HCT116 (cell line): ENCODE measurements around the gene PRRT2. TPM values are rescaled to one million over a fixed set of nuclear protein-coding genes. Genes with fewer than 3 reads are reported as not detected.
A peak's percentile ranks its signal among the peaks of the same experiment; 100 is the strongest.

Experiments used
- ATAC-seq: fragments of 200-7000 bp; cut with Tn5 transposase; 2 replicates; pipeline ENCODE4 v1.9.1; 2020; ENCODE audit warnings: mild to moderate bottlenecking, moderate library complexity
- BruUV-seq: library from RNA; stranded (reverse); fragments of 400-500 nt; replicated peaks from 2 replicates; lab custom pipeline; 2021; lab: Mats Ljungman, UMichigan
- CTCF ChIA-PET: fragments of 300-600 bp; sonication (Branson Sonifier 250); formaldehyde crosslinking; loops from one replicate; lab custom pipeline; 2021; ENCODE audit warnings: antibody characterized with exemption; lab: Charles Lee
- POLR2A ChIA-PET: fragments of 300-600, 350-600 bp; sonication (Branson Sonifier 250); formaldehyde crosslinking; loops from one replicate; lab custom pipeline; 2021; ENCODE audit warnings: antibody characterized with exemption; lab: Charles Lee
- RAD21 ChIA-PET, 2 experiments: fragments of 300-600 bp; sonication (Branson Sonifier 250); formaldehyde crosslinking; loops; one replicate each; lab custom pipeline; 2023; ENCODE audit warnings: low total read pairs in 2 of 2; ENCODE audit not compliant: uncharacterized antibody in 2 of 2, unreplicated experiment in 2 of 2, low non-redundant PET in 1 of 2; lab: Charles Lee
- DNase-seq: peaks from one replicate; pipeline ENCODE4 v3.0.0-alpha.2; 2010; ENCODE audit warnings: low read depth, low spot score
- H2AFZ ChIP-seq: fragments of 200-600 bp; shearing (Covaris generic), sonication (generic); 2 replicates; pipeline ENCODE4 v1.6.1; 2017; ENCODE audit warnings: low read depth, mixed run types, mixed read lengths, antibody characterized with exemption, low read length; ENCODE audit not compliant: poor library complexity, severe bottlenecking
- H3K27ac ChIP-seq: 2 replicates; pipeline ENCODE4 v1.5.1; 2012; ENCODE audit warnings: low read depth, low read length
- H3K27me3 ChIP-seq: fragments of 200-600 bp; sonication (generic); 2 replicates; pipeline ENCODE4 v1.6.1; 2016; ENCODE audit warnings: mixed run types, low read length, mixed read lengths; ENCODE audit not compliant: insufficient read depth
- H3K36me3 ChIP-seq, 2 experiments: fragments of 200-500 bp in 1 of 2; fragments of 200-600 bp in 1 of 2; sonication (Bioruptor generic) in 1 of 2; sonication (generic) in 1 of 2; 2 replicates each; pipeline versions ENCODE4 v1.5.1 to v1.6.1; 2014 to 2016; ENCODE audit warnings: low read length in 2 of 2, inconsistent platforms in 1 of 2, mixed read lengths in 1 of 2, mixed run types in 1 of 2; ENCODE audit not compliant: insufficient read depth in 2 of 2, control insufficient read depth in 1 of 2
- H3K4me1 ChIP-seq, 2 experiments: fragments of 200-600 bp in 1 of 2; sonication (generic) in 1 of 2; 2 replicates each; pipeline versions ENCODE4 v1.5.1 to v1.6.1; 2012 to 2017; ENCODE audit warnings: low read length in 2 of 2, inconsistent platforms in 1 of 2, mild to moderate bottlenecking in 1 of 2, mixed read lengths in 1 of 2, mixed run types in 1 of 2, moderate library complexity in 1 of 2; ENCODE audit not compliant: insufficient read depth in 2 of 2, control insufficient read depth in 1 of 2
- H3K4me2 ChIP-seq: fragments of 200-600 bp; sonication (generic); 2 replicates; pipeline ENCODE4 v1.6.1; 2017; ENCODE audit warnings: mixed run types, low read length, mixed read lengths
- H3K4me3 ChIP-seq, 2 experiments: fragments of 200-600 bp in 1 of 2; sonication (generic) in 1 of 2; replicated peaks in 1 of 2; 2 replicates each; pipeline ENCODE4 v1.5.1; 2011 to 2016; ENCODE audit warnings: low read length in 2 of 2, control low read depth in 1 of 2, low read depth in 1 of 2, mild to moderate bottlenecking in 1 of 2, mixed read lengths in 1 of 2, mixed run types in 1 of 2
- H3K79me2 ChIP-seq: fragments of 200-600 bp; sonication (generic); 2 replicates; pipeline ENCODE4 v1.6.1; 2017; ENCODE audit warnings: mild to moderate bottlenecking, mixed run types, low read length, moderate library complexity, mixed read lengths; ENCODE audit not compliant: insufficient read depth
- H3K9ac ChIP-seq: fragments of 200-600 bp; sonication (generic); 2 replicates; pipeline ENCODE4 v1.6.1; 2016; ENCODE audit warnings: low read length, mixed read lengths
- H3K9me2 ChIP-seq: fragments of 200-600 bp; sonication (generic), shearing (Covaris generic); 2 replicates; pipeline ENCODE4 v1.6.1; 2017; ENCODE audit warnings: mixed run types, mild to moderate bottlenecking, moderate library complexity; ENCODE audit not compliant: insufficient read depth
- H3K9me3 ChIP-seq, 2 experiments: fragments of 200-500 bp in 1 of 2; fragments of 200-600 bp in 1 of 2; sonication (Bioruptor generic) in 1 of 2; sonication (generic) in 1 of 2; 2 replicates each; pipeline ENCODE4 v1.6.1; 2014 to 2017; ENCODE audit warnings: low read length in 2 of 2, mixed read lengths in 2 of 2, inconsistent platforms in 1 of 2, low read depth in 1 of 2, mild to moderate bottlenecking in 1 of 2, mixed run types in 1 of 2, moderate library complexity in 1 of 2; ENCODE audit not compliant: control insufficient read depth in 1 of 2, insufficient read depth in 1 of 2
- H4K20me1 ChIP-seq: fragments of 200-600 bp; sonication (generic), shearing (Covaris generic); 2 replicates; pipeline ENCODE4 v1.6.1; 2017; ENCODE audit warnings: mixed run types, mild to moderate bottlenecking, moderate library complexity; ENCODE audit not compliant: insufficient read depth
- FOSL1 ChIP-seq: IDR thresholded peaks from 2 replicates; pipeline ENCODE4 v1.6.1; 2012; ENCODE audit warnings: low read depth
- POLR2A ChIP-seq: IDR thresholded peaks from 2 replicates; pipeline ENCODE4 v1.7.0; 2011; ENCODE audit warnings: borderline replicate concordance; ENCODE audit not compliant: insufficient read depth, insufficient read length; ENCODE audit errors: extremely low read depth
- POLR2AphosphoS5 ChIP-seq: IDR thresholded peaks from 2 replicates; pipeline ENCODE4 v1.6.1; 2011; ENCODE audit warnings: mild to moderate bottlenecking, low read depth, low read length, moderate library complexity
- SRF ChIP-seq: IDR thresholded peaks from 2 replicates; pipeline ENCODE4 v1.6.1; 2012; ENCODE audit warnings: low read depth
- YY1 ChIP-seq: IDR thresholded peaks from 2 replicates; pipeline ENCODE4 v1.6.1; 2011; ENCODE audit warnings: low read length, low read depth, moderate library complexity, mild to moderate bottlenecking; ENCODE audit not compliant: insufficient replicate concordance; ENCODE audit errors: extremely low read depth
- ZFX ChIP-seq: fragments of 450-650 bp; IDR thresholded peaks from 2 replicates; pipeline ENCODE4 v1.6.1; 2017
- intact Hi-C: fragments of 100-400 bp; cut with micrococcal nuclease; formaldehyde crosslinking; loops from 2 replicates; pipeline ENCODE4 v1.10.0; 2022
- total RNA-seq: library from RNA; stranded (reverse); gene quantifications from one replicate; pipeline ENCODE4 v1.2.1, GENCODE V29; 2021; ENCODE audit not compliant: unreplicated experiment
- TF ChIP-seq, protein P1 (sequence below): IDR thresholded peaks from 2 replicates; pipeline ENCODE4 v1.6.1; 2012
- TF ChIP-seq, protein P2 (sequence below): IDR thresholded peaks from 2 replicates; pipeline ENCODE4 v1.6.1; 2011; ENCODE audit warnings: mild to moderate bottlenecking, low read length, moderate library complexity; ENCODE audit not compliant: insufficient replicate concordance; ENCODE audit errors: extremely low read depth

PRRT2 gene
- total RNA-seq, 1 experiment from 2014 or later = 4.0 TPM

DNA sequence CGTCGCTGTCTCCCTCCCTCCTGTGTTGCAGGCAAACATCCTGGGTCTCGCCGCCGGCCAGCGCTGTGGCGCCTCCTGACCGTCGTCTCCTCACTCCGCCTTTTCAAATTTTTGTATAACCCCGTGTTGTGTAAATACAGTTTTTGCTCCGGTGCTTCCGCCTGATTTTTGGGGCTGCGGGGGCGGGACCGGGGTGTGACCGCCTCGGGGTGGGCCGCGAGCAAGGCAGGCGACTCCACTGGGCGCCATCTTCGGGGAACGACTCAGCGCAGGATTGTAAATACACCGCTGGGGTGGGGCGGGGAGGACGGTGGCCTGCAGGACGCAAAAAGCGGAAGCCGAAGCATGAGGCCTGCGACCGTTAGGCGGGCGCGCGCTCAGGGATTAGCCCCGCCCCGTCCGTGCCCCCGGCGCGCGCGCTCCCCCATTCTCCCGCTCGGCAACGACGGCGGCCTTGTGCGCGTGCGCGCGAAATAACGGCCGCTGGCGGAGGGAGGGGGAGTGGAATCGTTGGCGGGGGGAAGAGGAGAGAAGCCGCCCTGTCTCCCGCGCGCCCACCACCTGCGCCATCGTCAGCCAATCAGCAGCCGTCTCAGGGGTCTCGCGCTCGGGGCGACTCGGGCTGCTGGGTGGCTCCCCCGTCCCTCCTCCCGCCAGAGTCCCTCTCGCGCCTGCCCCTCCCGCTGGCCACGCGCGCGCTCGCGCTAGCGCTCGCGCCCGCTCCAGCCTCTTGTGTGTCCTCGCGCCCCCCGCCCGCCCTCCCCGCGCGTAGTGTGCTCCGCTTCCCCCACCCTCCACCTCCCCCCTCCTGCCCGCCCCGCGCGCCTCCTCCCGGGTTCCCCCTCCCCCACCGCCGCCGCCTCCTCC, 6.5 kb upstream of the PRRT2 start:
- ChIA-PET POLR2A (interaction anchor here (0.7 to 1.2 kb wide), 4 partner anchors 10 to 105 kb away, joined by 3 to 4 read pairs (median 4); partner anchors contain the start of genes KIF22 and MVP), RAD21 (interaction anchor here (0.9 to 1.1 kb wide), 2 partner anchors 11 to 105 kb away, joined by 4 to 9 read pairs; partner anchors contain the start of gene PAGR1 (in 1 of the 2)), CTCF (interaction anchor here (0.6 to 3.5 kb wide), 5 partner anchors 9 to 43 kb away, joined by 3 to 36 read pairs (median 6); partner anchors contain the start of genes KIF22 and PAGR1)
- Histone ChIP-seq H3K27ac (peak overlapping the region; percentile 85), H3K36me3 (peaks cover 9 to 38% of the 10 kb centered on the region in 2 experiments; a peak in 3 of 4 replicates), H3K27me3 (no peaks in the 10 kb centered on the region), H2AFZ (no peak overlapping the region), H3K79me2 (peaks cover 33% of the 10 kb centered on the region), H3K4me1 (peaks cover 26 to 54% of the 10 kb centered on the region in 2 experiments), H3K4me2 (peak overlapping the region; percentile 87), H3K9me3 (no peaks in the 10 kb centered on the region), H4K20me1 (no peaks in the 10 kb centered on the region), H3K4me3 (peak overlapping the region; percentile 67 to 70), H3K9me2 (no peaks in the 10 kb centered on the region), H3K9ac (peak overlapping the region; percentile 84)
- DNase-seq = peak; percentile 93
- no TSS peak for BruUV-seq
- TF ChIP-seq SRF = no peak
- TF ChIP-seq, protein P1, sequence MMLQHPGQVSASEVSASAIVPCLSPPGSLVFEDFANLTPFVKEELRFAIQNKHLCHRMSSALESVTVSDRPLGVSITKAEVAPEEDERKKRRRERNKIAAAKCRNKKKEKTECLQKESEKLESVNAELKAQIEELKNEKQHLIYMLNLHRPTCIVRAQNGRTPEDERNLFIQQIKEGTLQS = no peak
- TF ChIP-seq FOSL1 = no peak
- TF ChIP-seq, protein P2, sequence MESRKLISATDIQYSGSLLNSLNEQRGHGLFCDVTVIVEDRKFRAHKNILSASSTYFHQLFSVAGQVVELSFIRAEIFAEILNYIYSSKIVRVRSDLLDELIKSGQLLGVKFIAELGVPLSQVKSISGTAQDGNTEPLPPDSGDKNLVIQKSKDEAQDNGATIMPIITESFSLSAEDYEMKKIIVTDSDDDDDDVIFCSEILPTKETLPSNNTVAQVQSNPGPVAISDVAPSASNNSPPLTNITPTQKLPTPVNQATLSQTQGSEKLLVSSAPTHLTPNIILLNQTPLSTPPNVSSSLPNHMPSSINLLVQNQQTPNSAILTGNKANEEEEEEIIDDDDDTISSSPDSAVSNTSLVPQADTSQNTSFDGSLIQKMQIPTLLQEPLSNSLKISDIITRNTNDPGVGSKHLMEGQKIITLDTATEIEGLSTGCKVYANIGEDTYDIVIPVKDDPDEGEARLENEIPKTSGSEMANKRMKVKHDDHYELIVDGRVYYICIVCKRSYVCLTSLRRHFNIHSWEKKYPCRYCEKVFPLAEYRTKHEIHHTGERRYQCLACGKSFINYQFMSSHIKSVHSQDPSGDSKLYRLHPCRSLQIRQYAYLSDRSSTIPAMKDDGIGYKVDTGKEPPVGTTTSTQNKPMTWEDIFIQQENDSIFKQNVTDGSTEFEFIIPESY = peak; percentile 89
- peak; percentile 94 for TF ChIP-seq POLR2AphosphoS5
- TF ChIP-seq ZFX = peak; percentile 31; the same call in 1 of the 2 replicates
- TF ChIP-seq POLR2A = peak; percentile 75
- TF ChIP-seq YY1 = peak; percentile 95
- intact Hi-C loops = loop anchor here (2.0 kb wide), 1 partner anchor 15 kb away; the partner anchor contains the start of gene KIF22
- ATAC-seq = peak; percentile 56
